ENCODE measurements around the gene FMN1.

- TF ChIP-seq POLR2A (IDR thresholded peaks at IDR 0.05) (no peak), CTCF (IDR thresholded peaks at IDR 0.05) (no peak), POLR2AphosphoS5 (IDR thresholded peaks at IDR 0.05) (no peak), EP300 (IDR thresholded peaks at IDR 0.05; ENCODE audit: low read depth) (no peak)
These were observed 143.0 kb downstream of the FMN1 start for GRCh38 chr15:33051528-33051927.

Measured in transverse colon (tissue), 4 donors.